Stomach (tissue), 9 donors: Measurements from ENCODE around the gene FOXA2. TPM values are rescaled to one million over a fixed set of nuclear protein-coding genes. Genes with fewer than 3 reads are reported as not detected.

Experiments
- DNase-seq, 2 donors: peaks; one replicate each; pipeline versions ENCODE4 v3.0.0 to v3.0.0-alpha.2; 2013 to 2019
- H3K27ac ChIP-seq, 5 donors: fragments of 200-600 bp in 4 of 5; sonication (generic) in 4 of 5; one replicate each; pipeline ENCODE4 v1.5.1; 2013 to 2019; ENCODE audit warnings: mild to moderate bottlenecking in 1 of 5, moderate library complexity in 1 of 5
- H3K27me3 ChIP-seq, 3 donors: fragments of 200-600 bp; sonication (generic); one replicate each; pipeline ENCODE4 v1.5.1; 2017 to 2019; ENCODE audit warnings: mixed run types in 1 of 3
- H3K36me3 ChIP-seq, 4 donors: fragments of 200-600 bp; sonication (generic); 1 replicate in 3 of 4; 2 replicates in 1 of 4; pipeline ENCODE4 v1.5.1; 2016 to 2019
- H3K4me1 ChIP-seq, 4 donors: fragments of 200-600 bp; sonication (generic); one replicate each; pipeline ENCODE4 v1.5.1; 2016 to 2019
- H3K4me3 ChIP-seq, 4 donors: fragments of 200-600 bp; sonication (generic) in 3 of 4; one replicate each; pipeline ENCODE4 v1.5.1; 2016 to 2019; ENCODE audit warnings: mild to moderate bottlenecking in 1 of 4
- H3K9me3 ChIP-seq, 4 donors: fragments of 200-600 bp; sonication (generic); one replicate each; pipeline ENCODE4 v1.5.1; 2016 to 2019
- EP300 ChIP-seq: sonication (generic); formaldehyde crosslinking; IDR thresholded peaks from one replicate; pipeline ENCODE4 v1.6.1; 2017; ENCODE audit warnings: antibody characterized with exemption
- POLR2A ChIP-seq, 4 donors: fragments of 450-650 bp; IDR thresholded peaks; one replicate each; pipeline ENCODE4 v1.6.1; 2016; ENCODE audit warnings: antibody characterized with exemption in 4 of 4, control low read depth in 2 of 4, mild to moderate bottlenecking in 1 of 4, moderate library complexity in 1 of 4
- POLR2AphosphoS5 ChIP-seq, 3 donors: sonication (generic); formaldehyde crosslinking; IDR thresholded peaks; one replicate each; pipeline ENCODE4 v1.6.1; 2016; ENCODE audit warnings: antibody characterized with exemption in 3 of 3
- WGBS, 5 donors: extraction: QIAGEN DNeasy Blood & Tissue Kit in 3 of 5; methylation state at CpG; one replicate each; pipeline versions ENCODE4 v1.1.5 to v1.1.7; 2013 to 2018; 5-methylcytosine and 5-hydroxymethylcytosine counted together
- intact Hi-C: fragments of 100-400 bp; cut with DNase I; formaldehyde crosslinking; loops from one replicate; pipeline ENCODE4 v1.15.1; 2023; ENCODE audit warnings: low total_unique reads
- polyA plus RNA-seq, 3 donors: library from polyadenylated mRNA; stranded (reverse); fragments of 200-250 nt; gene quantifications; one replicate each; pipeline ENCODE4 v1.2.3, GENCODE V29; 2013
- total RNA-seq, 5 donors: library from RNA; depleted of rRNA; stranded (reverse); fragments of >200 nt; gene quantifications; one replicate each; pipeline versions ENCODE4 v1.1.0 to v1.2.3, GENCODE V29; 2014 to 2016
- TF ChIP-seq, protein P1 (sequence below), 7 experiments: fragments of 450-650 bp in 4 of 7; fragments of 200-600 bp in 3 of 7; sonication (generic) in 3 of 7; IDR thresholded peaks; one replicate each; pipeline ENCODE4 v1.5.1; 2016 to 2019; ENCODE audit warnings: antibody characterized with exemption in 7 of 7, control low read depth in 2 of 7, mild to moderate bottlenecking in 1 of 7
- donor health status: healthy with polysubstance abuse.
- donor health status: Bipolar disorder and iron deficiency.
- donor health status: healthy.

FOXA2 gene
- total and polyA plus RNA-seq, 8 donors, result 7.5 to 62.0 (median 20.3) TPM

- TF ChIP-seq EP300, result no peak
- no peak for TF ChIP-seq POLR2AphosphoS5 (IDR thresholded peaks at IDR 0.05)
- TF ChIP-seq, protein P1, sequence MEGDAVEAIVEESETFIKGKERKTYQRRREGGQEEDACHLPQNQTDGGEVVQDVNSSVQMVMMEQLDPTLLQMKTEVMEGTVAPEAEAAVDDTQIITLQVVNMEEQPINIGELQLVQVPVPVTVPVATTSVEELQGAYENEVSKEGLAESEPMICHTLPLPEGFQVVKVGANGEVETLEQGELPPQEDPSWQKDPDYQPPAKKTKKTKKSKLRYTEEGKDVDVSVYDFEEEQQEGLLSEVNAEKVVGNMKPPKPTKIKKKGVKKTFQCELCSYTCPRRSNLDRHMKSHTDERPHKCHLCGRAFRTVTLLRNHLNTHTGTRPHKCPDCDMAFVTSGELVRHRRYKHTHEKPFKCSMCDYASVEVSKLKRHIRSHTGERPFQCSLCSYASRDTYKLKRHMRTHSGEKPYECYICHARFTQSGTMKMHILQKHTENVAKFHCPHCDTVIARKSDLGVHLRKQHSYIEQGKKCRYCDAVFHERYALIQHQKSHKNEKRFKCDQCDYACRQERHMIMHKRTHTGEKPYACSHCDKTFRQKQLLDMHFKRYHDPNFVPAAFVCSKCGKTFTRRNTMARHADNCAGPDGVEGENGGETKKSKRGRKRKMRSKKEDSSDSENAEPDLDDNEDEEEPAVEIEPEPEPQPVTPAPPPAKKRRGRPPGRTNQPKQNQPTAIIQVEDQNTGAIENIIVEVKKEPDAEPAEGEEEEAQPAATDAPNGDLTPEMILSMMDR (IDR thresholded peaks at IDR 0.05), result no peak
- TF ChIP-seq POLR2A (IDR thresholded peaks at IDR 0.05), result no peak
- intact Hi-C loops, result no loop called here
- 25 to 51% (median 32%) methylated on average over 1 of the region's 1 CpG for WGBS, 5 donors
- H3K9me3 ChIP-seq, result no peaks in the 10 kb centered on the region
- H3K36me3 ChIP-seq, result no peaks in the 10 kb centered on the region
- H3K27me3 ChIP-seq, result no peaks in the 10 kb centered on the region
- H3K4me3 ChIP-seq, result no peak overlapping the region
- no peaks in the 10 kb centered on the region for H3K4me1 ChIP-seq
- H3K27ac ChIP-seq, result no peak overlapping the region
- no peak for DNase-seq
Observed at GRCh38 chr20:22542427-22542826, 41.9 kb downstream of the FOXA2 start.

DNA sequence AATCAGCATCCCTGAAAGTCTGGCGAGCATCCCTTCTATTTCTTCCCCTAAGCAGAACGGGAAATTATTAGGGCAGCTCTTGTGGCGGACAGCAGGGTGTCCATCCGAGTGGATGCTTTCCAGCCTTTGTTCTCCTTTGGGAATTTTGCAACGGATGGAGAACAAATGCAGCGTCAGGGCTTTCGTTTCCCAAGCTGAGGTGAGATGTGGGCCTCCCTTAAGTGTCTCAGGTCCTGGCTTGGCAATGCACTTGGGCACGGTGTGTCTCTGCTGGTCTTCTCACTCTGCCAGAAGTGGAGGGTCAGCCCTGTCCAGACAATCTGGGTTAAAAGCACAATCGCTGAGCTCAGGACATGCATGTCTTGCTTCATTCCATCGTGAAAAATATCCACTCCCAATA, 43.5 kb downstream of the FOXA2 start:
- no peaks in the 10 kb centered on the region for H3K4me1 ChIP-seq
- WGBS, 5 donors, result 68 to 82% (median 78%) methylated on average over 10 of the region's 10 CpGs
- H3K36me3 ChIP-seq, result no peaks in the 10 kb centered on the region
- H3K27ac ChIP-seq, result no peak overlapping the region
- intact Hi-C loops, result no loop called here
- no peaks in the 10 kb centered on the region for H3K9me3 ChIP-seq
- H3K27me3 ChIP-seq, result no peaks in the 10 kb centered on the region
- TF ChIP-seq, protein P1 (IDR thresholded peaks at IDR 0.05), result no peak
- no peak for TF ChIP-seq POLR2AphosphoS5 (IDR thresholded peaks at IDR 0.05)
- no peak for TF ChIP-seq EP300
- no peak for TF ChIP-seq POLR2A (IDR thresholded peaks at IDR 0.05)
- no peak for DNase-seq
- no peak overlapping the region for H3K4me3 ChIP-seq

DNA sequence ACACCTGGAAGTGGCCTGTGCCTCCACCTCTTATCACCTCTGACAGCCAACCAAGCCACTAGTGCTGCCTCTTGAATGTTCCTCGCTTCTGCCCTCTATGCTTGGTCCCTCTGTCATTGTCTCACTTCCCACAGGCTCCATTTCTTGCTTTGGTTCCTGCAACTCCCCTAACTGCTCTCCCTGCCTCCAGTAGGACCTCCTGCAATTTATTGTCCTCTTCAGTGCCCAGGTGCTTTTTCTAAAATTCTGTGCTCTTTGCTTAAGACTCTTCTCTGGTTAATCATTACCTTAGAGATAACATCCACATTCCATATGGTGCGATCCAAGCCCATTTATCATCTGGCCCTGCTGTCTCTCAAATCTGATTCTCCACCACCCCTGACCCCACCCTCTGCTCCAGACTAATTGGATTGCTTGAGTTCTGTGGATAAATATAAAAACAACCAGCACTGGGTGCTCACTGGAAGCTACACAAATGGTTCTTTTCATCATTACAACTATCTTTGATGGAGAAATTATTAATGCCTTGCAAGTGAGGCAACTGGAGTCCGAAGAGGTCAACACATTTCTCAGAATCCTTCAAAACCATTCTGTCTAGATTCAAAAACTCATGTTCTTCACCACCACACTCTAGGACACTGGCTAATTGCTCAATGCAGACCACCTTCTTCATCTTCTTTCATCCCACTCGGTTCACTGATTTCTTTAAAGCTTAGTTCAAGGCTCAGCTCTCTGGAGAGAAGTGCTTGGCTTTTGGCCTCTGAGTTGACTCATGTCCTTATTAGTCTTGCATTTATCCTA, 47.2 kb downstream of the FOXA2 start:
- DNase-seq, result no peak
- Histone ChIP-seq H3K4me3 (no peak overlapping the region), H3K9me3 (no peaks in the 10 kb centered on the region), H3K4me1 (no peaks in the 10 kb centered on the region), H3K27me3 (no peaks in the 10 kb centered on the region), H3K27ac (no peak overlapping the region), H3K36me3 (no peaks in the 10 kb centered on the region)
- 72 to 81% (median 78%) methylated on average over 4 of the region's 4 CpGs for WGBS, 5 donors
- intact Hi-C loops, result no loop called here
- no peak for TF ChIP-seq POLR2AphosphoS5 (IDR thresholded peaks at IDR 0.05)
- TF ChIP-seq POLR2A (IDR thresholded peaks at IDR 0.05), result no peak
- TF ChIP-seq EP300, result no peak
- TF ChIP-seq, protein P1 (IDR thresholded peaks at IDR 0.05), result no peak

- Histone ChIP-seq H3K9me3 (no peaks in the 10 kb centered on the region), H3K27ac (no peak overlapping the region), H3K4me1 (no peaks in the 10 kb centered on the region), H3K36me3 (no peaks in the 10 kb centered on the region), H3K4me3 (no peak overlapping the region), H3K27me3 (no peaks in the 10 kb centered on the region)
- 74 to 86% (median 78%) methylated on average over 5 of the region's 5 CpGs for WGBS, 5 donors
- TF ChIP-seq POLR2AphosphoS5 (IDR thresholded peaks at IDR 0.05) (no peak), EP300 (no peak), POLR2A (IDR thresholded peaks at IDR 0.05) (no peak)
- TF ChIP-seq, protein P1 (IDR thresholded peaks at IDR 0.05), result no peak
- intact Hi-C loops, result no loop called here
- no peak for DNase-seq
Observed at GRCh38 chr20:22536141-22536828, 48.1 kb downstream of the FOXA2 start.
